ENCODE results near the gene PRAMEF17.
"Not testable (repeated sequence)": the region's sequence is repeated elsewhere in the genome, so short reads cannot be mapped to it uniquely, and the experiment has no call there.

DNA sequence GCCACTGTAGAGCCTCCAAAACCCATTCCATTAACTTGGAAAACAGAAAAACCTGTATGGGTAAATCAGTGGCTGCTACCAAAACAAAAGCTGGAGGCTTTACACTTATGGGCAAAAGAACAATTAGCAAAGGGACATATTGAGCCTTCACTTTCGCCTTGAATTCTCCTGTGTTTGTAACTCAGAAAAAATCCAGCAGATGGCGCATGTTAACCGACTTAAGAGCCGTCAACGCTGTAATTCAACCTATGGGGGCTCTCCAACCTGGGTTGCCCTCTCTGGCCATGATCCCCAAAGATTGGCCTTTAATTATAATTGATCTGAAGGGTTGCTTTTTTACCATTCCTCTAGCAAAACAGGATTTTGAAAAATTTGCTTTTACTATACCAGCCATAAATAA, 32.7 kb upstream of the PRAMEF17 start:
- TF ChIP-seq, protein P1, sequence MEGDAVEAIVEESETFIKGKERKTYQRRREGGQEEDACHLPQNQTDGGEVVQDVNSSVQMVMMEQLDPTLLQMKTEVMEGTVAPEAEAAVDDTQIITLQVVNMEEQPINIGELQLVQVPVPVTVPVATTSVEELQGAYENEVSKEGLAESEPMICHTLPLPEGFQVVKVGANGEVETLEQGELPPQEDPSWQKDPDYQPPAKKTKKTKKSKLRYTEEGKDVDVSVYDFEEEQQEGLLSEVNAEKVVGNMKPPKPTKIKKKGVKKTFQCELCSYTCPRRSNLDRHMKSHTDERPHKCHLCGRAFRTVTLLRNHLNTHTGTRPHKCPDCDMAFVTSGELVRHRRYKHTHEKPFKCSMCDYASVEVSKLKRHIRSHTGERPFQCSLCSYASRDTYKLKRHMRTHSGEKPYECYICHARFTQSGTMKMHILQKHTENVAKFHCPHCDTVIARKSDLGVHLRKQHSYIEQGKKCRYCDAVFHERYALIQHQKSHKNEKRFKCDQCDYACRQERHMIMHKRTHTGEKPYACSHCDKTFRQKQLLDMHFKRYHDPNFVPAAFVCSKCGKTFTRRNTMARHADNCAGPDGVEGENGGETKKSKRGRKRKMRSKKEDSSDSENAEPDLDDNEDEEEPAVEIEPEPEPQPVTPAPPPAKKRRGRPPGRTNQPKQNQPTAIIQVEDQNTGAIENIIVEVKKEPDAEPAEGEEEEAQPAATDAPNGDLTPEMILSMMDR (IDR thresholded peaks at IDR 0.05; ENCODE audit: low read depth, low read length), result peak; percentile 34
- not testable (repeated sequence) for TF ChIP-seq EZH2phosphoT487 (IDR thresholded peaks at IDR 0.05; ENCODE audit: low read depth)
